GM18858 (cell line): ENCODE data around the gene TNPO2.
"Not testable (repeated sequence)": the region's sequence is repeated elsewhere in the genome, so short reads cannot be mapped to it uniquely, and the experiment has no call there.

Experiments used
- ATAC-seq: cut with Tn5 transposase; IDR thresholded peaks from one replicate; pipeline ENCODE4 v1.9.1; 2021; ENCODE audit not compliant: unreplicated experiment

Gene TNPO2

DNA sequence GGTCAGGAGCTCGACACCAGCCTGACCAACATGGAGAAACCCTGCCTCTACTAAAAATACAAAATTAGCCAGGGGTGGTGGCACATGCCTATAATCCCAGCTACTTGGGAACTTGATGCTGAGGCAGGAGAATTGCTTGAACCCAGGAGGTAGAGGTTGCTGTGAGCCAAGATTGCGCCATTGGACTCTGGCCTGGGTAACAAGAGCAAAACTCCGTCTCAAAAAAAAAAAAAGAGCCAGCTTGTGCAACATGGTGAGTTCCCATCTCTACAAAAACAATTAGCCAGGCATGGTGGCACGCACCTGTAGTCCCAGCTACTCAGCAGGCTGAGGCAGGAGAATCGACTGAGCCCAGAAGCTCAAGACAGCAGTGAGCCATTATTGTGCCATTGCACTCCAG is 45.7 kb downstream of the TNPO2 start:
- not testable (repeated sequence) for ATAC-seq

GRCh38 chr19:12676928-12677327 is 46.8 kb downstream of the TNPO2 start:
- no peak for ATAC-seq

DNA sequence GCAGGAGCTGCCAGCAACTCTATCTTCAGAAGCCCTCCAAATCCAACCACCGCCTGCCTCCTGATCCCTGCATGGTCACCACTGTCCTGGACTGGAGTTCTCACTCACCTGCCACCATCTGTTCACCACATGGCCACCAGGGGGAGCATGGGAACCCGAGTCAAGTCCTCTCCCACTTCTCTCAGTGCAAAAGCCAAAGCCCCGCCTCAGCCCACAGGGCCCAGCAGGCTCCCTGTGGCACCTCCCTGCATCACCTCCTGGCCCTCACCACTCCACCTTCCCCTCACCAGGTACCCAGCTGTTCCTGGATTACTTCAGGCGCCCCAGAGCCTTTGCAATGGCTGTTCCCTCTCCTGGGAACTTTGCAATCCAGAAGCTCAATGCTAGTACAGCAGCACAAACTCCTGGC is 47.3 kb downstream of the TNPO2 start:
- no peak for ATAC-seq

DNA sequence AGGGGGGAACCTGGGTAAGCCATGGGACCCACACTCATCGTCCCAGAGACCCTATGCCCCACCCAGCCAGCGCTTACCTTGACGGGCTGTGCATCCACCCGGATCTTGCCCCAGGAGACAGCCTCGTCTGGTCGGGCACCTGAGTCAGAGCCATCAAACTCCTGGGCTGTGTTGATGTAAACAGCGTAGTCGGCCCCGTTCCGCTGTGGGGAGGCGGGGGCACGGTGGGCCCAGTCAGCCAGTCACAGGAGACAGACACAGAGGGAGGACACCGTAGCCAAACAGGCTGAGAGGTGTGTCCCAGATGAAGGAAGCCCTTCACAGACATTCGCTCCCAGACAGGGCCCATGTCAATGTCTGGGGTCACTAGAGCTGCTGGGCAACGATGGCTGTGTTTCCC is 47.8 kb downstream of the TNPO2 start:
- ATAC-seq, result no peak

GRCh38 chr19:12675399-12675798 is 48.3 kb downstream of the TNPO2 start:
- ATAC-seq, result no peak

- no peak for ATAC-seq
Observed at GRCh38 chr19:12672744-12673143, 51.0 kb downstream of the TNPO2 start.

DNA sequence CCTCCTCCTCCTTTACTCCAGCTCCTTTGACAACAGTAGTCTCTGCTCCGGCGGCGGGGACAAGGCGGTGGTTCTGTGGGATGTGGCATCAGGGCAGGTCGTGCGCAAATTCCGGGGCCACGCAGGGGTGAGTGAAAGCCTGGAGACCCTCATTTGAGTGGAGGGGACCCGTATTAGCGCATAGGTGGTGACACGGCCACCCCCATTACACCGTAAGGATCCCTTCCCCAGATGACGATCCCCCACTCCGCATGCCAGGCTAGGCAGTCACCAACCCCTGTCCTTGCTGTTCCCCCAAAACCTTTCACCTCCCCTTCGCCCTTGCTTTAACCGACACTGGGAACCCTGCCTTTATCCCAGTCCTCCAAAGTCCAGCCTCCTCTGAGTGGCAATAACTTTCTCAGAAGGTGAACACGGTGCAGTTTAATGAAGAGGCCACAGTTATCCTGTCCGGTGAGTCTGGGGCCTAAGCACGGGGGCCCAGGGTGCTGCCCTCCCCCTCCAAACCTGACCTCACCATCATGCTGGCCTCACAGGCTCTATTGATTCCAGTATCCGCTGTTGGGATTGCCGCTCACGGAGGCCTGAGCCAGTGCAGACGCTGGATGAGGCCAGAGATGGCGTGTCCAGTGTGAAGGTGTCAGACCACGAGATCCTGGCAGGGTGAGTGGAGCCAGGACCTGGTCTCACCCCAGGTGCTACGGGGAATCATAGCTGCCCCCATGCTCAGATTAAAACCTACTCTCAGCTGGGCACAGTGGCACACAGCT is 53.4 kb downstream of the TNPO2 start:
- no peak for ATAC-seq

GRCh38 chr19:12669270-12670158 is 54.2 kb downstream of the TNPO2 start:
- ATAC-seq, result no peak

DNA sequence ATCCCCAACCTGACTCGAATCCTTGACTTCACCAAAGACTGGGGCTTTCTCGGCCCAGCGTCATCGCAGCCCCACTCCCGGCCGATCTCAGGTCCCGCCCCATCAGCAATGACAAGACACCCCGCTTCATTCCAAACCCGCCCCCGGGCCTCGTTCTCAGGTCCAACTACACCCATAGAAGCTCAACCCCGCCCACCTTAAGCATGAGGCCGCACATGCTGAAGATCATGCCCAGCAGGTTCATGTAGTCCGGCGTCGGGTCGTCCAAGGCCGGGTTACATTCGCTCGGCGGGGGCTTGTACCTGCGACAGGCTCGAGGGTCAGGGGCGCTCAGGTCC is 54.8 kb downstream of the TNPO2 start:
- ATAC-seq, result no peak

GRCh38 chr19:12668346-12668745 is 55.4 kb downstream of the TNPO2 start:
- no peak for ATAC-seq

DNA sequence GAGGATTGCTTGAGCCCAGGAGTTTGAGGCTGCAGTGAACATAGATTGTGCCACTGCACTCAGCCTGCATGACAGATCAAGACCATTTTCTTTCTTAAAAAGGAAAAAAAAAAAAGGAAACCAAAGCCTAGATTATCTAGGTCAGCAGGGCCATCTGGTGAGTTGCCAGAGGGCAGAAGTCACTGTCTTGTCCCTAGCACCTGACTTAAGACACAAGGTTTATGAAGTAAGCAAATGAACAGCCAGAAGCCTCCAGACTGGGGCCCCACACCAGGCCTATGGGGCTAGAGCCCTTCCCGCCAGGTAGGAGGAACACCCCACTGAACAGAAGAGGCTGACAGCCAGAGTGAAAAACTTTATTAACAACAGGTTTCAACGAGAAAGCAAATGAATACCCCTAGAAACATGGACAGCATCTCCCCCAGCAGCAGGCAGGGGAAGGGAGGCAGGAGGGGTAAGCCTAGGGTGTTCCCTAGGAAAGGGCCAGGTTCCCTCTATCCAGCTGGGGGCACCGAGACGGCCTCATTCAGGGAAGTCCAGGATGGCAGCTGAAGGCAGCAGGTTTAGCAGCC is 55.9 kb downstream of the TNPO2 start:
- no peak for ATAC-seq

- ATAC-seq, result peak; percentile 33
Observed at GRCh38 chr19:12666265-12667048, 57.3 kb downstream of the TNPO2 start, which contains the start of the genes MAN2B1 and WDR83. Gene MAN2B1, minus strand, starts transcription at chr19:12666742. Its CDS starts 41 bp downstream, at chr19:12666701. Gene WDR83, plus strand, starts transcription at chr19:12666807. Its CDS starts 2,984 bp downstream, at chr19:12669791.

DNA sequence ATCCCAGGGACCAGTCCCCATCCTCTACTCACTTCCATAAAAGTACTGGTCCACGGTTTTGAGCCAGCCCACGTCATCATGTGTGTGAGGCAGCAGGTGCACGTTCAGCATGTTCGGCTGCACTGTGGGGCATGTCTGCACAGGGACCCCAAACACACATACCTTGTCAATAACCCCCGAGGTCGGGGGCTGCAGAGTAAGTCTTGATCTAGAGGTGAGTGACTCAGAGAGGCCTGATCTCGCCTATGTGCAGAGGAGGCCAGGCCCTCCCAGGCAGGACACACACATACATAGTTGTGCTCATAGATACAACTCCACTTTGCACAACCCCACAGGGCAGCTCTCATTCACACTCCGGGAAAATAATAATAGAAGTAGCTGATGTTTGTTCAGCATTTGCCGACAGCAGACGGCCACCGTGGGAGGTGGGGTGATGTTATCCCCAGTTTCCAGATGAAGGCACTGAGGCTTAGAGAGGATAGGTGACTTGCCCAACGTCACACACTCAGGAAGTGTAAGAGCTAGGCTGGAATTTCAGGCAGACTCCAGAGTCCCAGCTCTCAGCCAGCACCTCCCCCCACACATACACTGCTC is 58.0 kb downstream of the TNPO2 start:
- no peak for ATAC-seq

DNA sequence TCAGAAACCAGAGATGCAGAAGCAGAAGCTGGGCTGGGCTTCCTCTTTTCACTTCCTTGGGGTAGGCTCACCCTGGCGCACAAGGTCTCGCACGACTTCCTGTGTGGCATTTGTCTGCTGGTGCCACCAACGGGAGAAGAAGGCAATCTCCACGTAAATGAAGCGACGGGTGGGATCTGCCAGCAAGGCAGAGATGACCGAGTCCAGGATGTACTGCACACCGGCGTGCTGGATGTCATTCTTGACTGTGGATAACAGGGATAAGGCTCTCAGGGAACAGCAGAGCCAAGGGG is 58.5 kb downstream of the TNPO2 start:
- no peak for ATAC-seq

- no peak for ATAC-seq
Observed at GRCh38 chr19:12664406-12665280, 59.1 kb downstream of the TNPO2 start.

- ATAC-seq, result no peak
Observed at GRCh38 chr19:12660980-12661379, 62.8 kb downstream of the TNPO2 start.

GRCh38 chr19:12657966-12658365 is 65.8 kb downstream of the TNPO2 start:
- no peak for ATAC-seq

- no peak for ATAC-seq
Observed at GRCh38 chr19:12656899-12657571, 66.7 kb downstream of the TNPO2 start.

GRCh38 chr19:12655546-12655945 is 68.2 kb downstream of the TNPO2 start:
- no peak for ATAC-seq
